IMR-90 (cell line): ENCODE measurements around the gene F12. TPM values are rescaled to one million over a fixed set of nuclear protein-coding genes. Genes with fewer than 3 reads are reported as not detected.

ENCODE experiments used
- polyA plus RNA-seq, 3 experiments: library from polyadenylated mRNA; depleted of rRNA; stranded (reverse); fragments of >200 nt; gene quantifications; 2 replicates each; pipeline ENCODE4 v1.2.3, GENCODE V29; 2012; ENCODE audit warnings: low replicate concordance in 1 of 3
- total RNA-seq: library from RNA; depleted of rRNA; stranded (reverse); fragments of >200 nt; gene quantifications from 2 replicates; pipeline ENCODE4 v1.2.3, GENCODE V29; 2012; rRNA removed

The F12 gene
- total and polyA plus RNA-seq, 2 of the 4 experiments (the other 2 are of a cell fraction), result 0.36 to 1.2 TPM

Other genes starting within 250 kb of the F12 start
- 15.6 and 18.5 TPM in 2 replicates for gene RAB24, start 105.8 kb downstream of the F12 start, total RNA-seq
- 60.8 and 71.1 TPM in 2 replicates for gene RAB24, start 105.8 kb downstream of the F12 start, polyA plus RNA-seq (2012; rRNA removed)
- 115 and 116 TPM in 2 replicates for gene PRELID1, start 105.8 kb downstream of the F12 start, total RNA-seq
- 239 and 277 TPM in 2 replicates for gene PRELID1, start 105.8 kb downstream of the F12 start, polyA plus RNA-seq (2012; rRNA removed)
- 5.6 and 7.3 TPM in 2 replicates for gene MXD3, start 97.7 kb downstream of the F12 start, total RNA-seq
- 12.9 and 14.5 TPM in 2 replicates for gene MXD3, start 97.7 kb downstream of the F12 start, polyA plus RNA-seq (2012; rRNA removed)
- gene LMAN2, start 57.9 kb downstream of the F12 start, total RNA-seq, result 164 and 303 TPM in 2 replicates
- 251 and 253 TPM in 2 replicates for gene LMAN2, start 57.9 kb downstream of the F12 start, polyA plus RNA-seq (2012; rRNA removed)
- 1.1 TPM in 2 replicates for gene RGS14, start 51.6 kb downstream of the F12 start, total RNA-seq
- gene RGS14, start 51.6 kb downstream of the F12 start, polyA plus RNA-seq (2012; rRNA removed), result 6.5 and 7.6 TPM in 2 replicates
- gene SLC34A1, start 25.1 kb downstream of the F12 start, total RNA-seq, result not detected in 2 replicates
- gene SLC34A1, start 25.1 kb downstream of the F12 start, polyA plus RNA-seq (2012; rRNA removed), result not detected in 2 replicates
- gene PFN3, start 8.9 kb downstream of the F12 start, total RNA-seq, result not detected in 2 replicates
- not detected in 2 replicates for gene PFN3, start 8.9 kb downstream of the F12 start, polyA plus RNA-seq (2012; rRNA removed)
- 30.1 and 35.0 TPM in 2 replicates for gene GRK6, start 17.1 kb upstream of the F12 start, total RNA-seq
- gene GRK6, start 17.1 kb upstream of the F12 start, polyA plus RNA-seq (2012; rRNA removed), result 25.3 and 30.1 TPM in 2 replicates
- gene PRR7, start 37.2 kb upstream of the F12 start, total RNA-seq, result 1.1 TPM in 2 replicates
- gene PRR7, start 37.2 kb upstream of the F12 start, polyA plus RNA-seq (2012; rRNA removed), result 10.1 and 13.6 TPM in 2 replicates
- gene DBN1, start 64.1 kb upstream of the F12 start, total RNA-seq, result 122 and 212 TPM in 2 replicates
- 187 and 235 TPM in 2 replicates for gene DBN1, start 64.1 kb upstream of the F12 start, polyA plus RNA-seq (2012; rRNA removed)
- gene PDLIM7, start 88.0 kb upstream of the F12 start, total RNA-seq, result 70.4 and 72.5 TPM in 2 replicates
- gene PDLIM7, start 88.0 kb upstream of the F12 start, polyA plus RNA-seq (2012; rRNA removed), result 534 and 574 TPM in 2 replicates
- 0.54 and 0.56 TPM in 2 replicates for gene DOK3, start 100.3 kb upstream of the F12 start, total RNA-seq
- 3.6 and 3.9 TPM in 2 replicates for gene DOK3, start 100.3 kb upstream of the F12 start, polyA plus RNA-seq (2012; rRNA removed)
- gene DDX41, start 107.4 kb upstream of the F12 start, total RNA-seq, result 130 and 141 TPM in 2 replicates
- gene DDX41, start 107.4 kb upstream of the F12 start, polyA plus RNA-seq (2012; rRNA removed), result 160 and 170 TPM in 2 replicates
- 8.1 and 9.5 TPM in 2 replicates for gene FAM193B, start 145.0 kb upstream of the F12 start, total RNA-seq
- 51.4 and 52.2 TPM in 2 replicates for gene FAM193B, start 145.0 kb upstream of the F12 start, polyA plus RNA-seq (2012; rRNA removed)
- 123 and 142 TPM in 2 replicates for gene TMED9, start 182.6 kb upstream of the F12 start, total RNA-seq
- gene TMED9, start 182.6 kb upstream of the F12 start, polyA plus RNA-seq (2012; rRNA removed), result 269 and 357 TPM in 2 replicates
- gene B4GALT7, start 190.6 kb upstream of the F12 start, total RNA-seq, result 28.6 and 29.2 TPM in 2 replicates
- gene B4GALT7, start 190.6 kb upstream of the F12 start, polyA plus RNA-seq (2012; rRNA removed), result 79.6 and 80.5 TPM in 2 replicates